ENCODE data around the gene AQP4. TPM values are rescaled to one million over a fixed set of nuclear protein-coding genes. Genes with fewer than 3 reads are reported as not detected.

Gene AQP4
- total and polyA plus RNA-seq, 10 of the 15 experiments (the other 5 are each of a cell fraction or from before 2014, with no cell fraction given), result 0.10 to 0.18 TPM; not detected in 8

DNA sequence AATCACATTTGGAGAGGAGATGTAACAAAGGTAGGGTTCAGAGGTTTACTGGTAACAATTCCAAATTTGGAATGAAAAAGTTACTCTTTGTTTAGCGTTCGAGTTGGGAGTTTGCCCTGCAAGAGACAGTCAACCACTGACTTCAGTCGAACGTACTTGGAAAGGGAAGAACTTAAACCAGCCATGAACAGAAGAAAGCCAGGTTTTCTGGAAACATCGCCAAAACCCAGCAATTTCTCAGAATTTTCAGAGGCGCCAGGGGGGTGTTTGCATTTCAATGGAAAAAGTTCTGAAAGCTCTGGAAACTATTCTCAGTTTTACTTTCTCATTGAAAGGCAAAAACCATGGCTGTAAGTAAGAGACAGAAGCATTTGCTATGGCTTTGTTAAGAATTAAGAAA is 28.5 kb upstream of the AQP4 start (continued):
- TF ChIP-seq SUZ12 (IDR thresholded peaks at IDR 0.05; ENCODE audit: unreplicated experiment) (no peak), MTA2 (IDR thresholded peaks at IDR 0.05; ENCODE audit: low read depth) (no peak)

DNA sequence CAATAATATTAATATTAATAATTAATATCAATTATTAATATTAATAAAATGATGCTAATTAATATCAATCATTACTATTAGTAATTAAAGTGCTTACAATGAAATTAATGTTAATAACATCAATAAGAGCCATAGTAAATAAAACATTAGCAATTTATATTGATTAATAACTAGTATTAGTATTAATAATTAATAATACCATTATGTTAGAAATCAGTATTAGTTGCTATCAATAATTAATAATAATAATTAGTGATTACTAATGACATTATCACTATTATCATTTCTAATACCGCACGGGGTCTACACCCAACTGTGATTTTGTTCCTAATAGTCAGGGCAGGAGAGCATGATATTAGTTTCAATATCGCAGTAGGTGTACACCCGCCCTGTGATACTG is 22.8 kb upstream of the AQP4 start:
- Histone ChIP-seq H3K4me2 (ENCODE audit: control insufficient read depth, insufficient read depth) (no peak overlapping the region), H3K4me3 (no peak overlapping the region), H3K9ac (ENCODE audit: control insufficient read depth, insufficient read depth, low read length) (no peak overlapping the region), H3K4me1 (ENCODE audit: control insufficient read depth, insufficient read depth, low read length) (no peaks in the 10 kb centered on the region), H3K79me2 (ENCODE audit: control insufficient read depth, insufficient read depth, low read length) (no peaks in the 10 kb centered on the region), H3K9me3 (replicated peaks; ENCODE audit: control insufficient read depth, insufficient read depth, low read length) (no peaks in the 10 kb centered on the region), H3K27me3 (replicated peaks in 1 of 2; ENCODE audit: control insufficient read depth in 2 of 2, insufficient read depth in 2 of 2, low read length in 1 of 2) (no peaks in the 10 kb centered on the region), H4K20me1 (ENCODE audit: control insufficient read depth, insufficient read depth) (no peaks in the 10 kb centered on the region), H3K36me3 (ENCODE audit: control insufficient read depth in 2 of 2, insufficient read depth in 2 of 2, low read length in 1 of 2) (no peaks in the 10 kb centered on the region), H3K27ac (ENCODE audit: control insufficient read depth, insufficient read depth) (no peak overlapping the region), H2AFZ (ENCODE audit: control insufficient read depth, low read depth, low read length) (no peak overlapping the region)
- ChIA-PET POLR2A (no interaction called here), CTCF (no interaction called here), RAD21 (ENCODE audit: unreplicated experiment) (no interaction called here), SMC1A (ENCODE audit: uncharacterized antibody, unreplicated experiment) (no interaction called here)
- ATAC-seq (no peak), DNase-seq (ENCODE audit: low read depth, low spot score) (no peak), FAIRE-seq (no peak)
- in situ Hi-C loops (cut with MboI), result no loop called here
- no TSS peak for BruUV-seq (replicated peaks)
- WGBS (ENCODE audit: insufficient coverage, insufficient replicate concordance, low lambda C conversion rate, missing lambda C conversion rate), result 81% methylated on average over 4 of the region's 4 CpGs
- intact Hi-C loops (cut with micrococcal nuclease; ENCODE audit: unreplicated experiment), result no loop called here
- TF ChIP-seq RAD21 (IDR thresholded peaks at IDR 0.05; ENCODE audit: insufficient read depth, low read depth, low read length) (no peak), ETV6 (conservative IDR thresholded peaks at IDR 0.05 in 1 of 2, IDR thresholded peaks at IDR 0.05 in 1 of 2; ENCODE audit: borderline replicate concordance in 1 of 2, low read depth in 1 of 2) (no peak), BCL11A (IDR thresholded peaks at IDR 0.05; ENCODE audit: low read depth, low read length) (no peak), TCF7 (IDR thresholded peaks at IDR 0.05; ENCODE audit: borderline replicate concordance) (no peak), WRNIP1 (IDR thresholded peaks at IDR 0.05; ENCODE audit: borderline replicate concordance, low read depth, low read length) (no peak), EZH2 (IDR thresholded peaks at IDR 0.05; ENCODE audit: borderline replicate concordance, control insufficient read depth, low read depth, low read length) (no peak)
- TF ChIP-seq, protein P1, sequence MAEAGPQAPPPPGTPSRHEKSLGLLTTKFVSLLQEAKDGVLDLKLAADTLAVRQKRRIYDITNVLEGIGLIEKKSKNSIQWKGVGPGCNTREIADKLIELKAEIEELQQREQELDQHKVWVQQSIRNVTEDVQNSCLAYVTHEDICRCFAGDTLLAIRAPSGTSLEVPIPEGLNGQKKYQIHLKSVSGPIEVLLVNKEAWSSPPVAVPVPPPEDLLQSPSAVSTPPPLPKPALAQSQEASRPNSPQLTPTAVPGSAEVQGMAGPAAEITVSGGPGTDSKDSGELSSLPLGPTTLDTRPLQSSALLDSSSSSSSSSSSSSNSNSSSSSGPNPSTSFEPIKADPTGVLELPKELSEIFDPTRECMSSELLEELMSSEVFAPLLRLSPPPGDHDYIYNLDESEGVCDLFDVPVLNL (IDR thresholded peaks at IDR 0.05; ENCODE audit: low read depth, low read length), result no peak
- TF ChIP-seq, protein P2, sequence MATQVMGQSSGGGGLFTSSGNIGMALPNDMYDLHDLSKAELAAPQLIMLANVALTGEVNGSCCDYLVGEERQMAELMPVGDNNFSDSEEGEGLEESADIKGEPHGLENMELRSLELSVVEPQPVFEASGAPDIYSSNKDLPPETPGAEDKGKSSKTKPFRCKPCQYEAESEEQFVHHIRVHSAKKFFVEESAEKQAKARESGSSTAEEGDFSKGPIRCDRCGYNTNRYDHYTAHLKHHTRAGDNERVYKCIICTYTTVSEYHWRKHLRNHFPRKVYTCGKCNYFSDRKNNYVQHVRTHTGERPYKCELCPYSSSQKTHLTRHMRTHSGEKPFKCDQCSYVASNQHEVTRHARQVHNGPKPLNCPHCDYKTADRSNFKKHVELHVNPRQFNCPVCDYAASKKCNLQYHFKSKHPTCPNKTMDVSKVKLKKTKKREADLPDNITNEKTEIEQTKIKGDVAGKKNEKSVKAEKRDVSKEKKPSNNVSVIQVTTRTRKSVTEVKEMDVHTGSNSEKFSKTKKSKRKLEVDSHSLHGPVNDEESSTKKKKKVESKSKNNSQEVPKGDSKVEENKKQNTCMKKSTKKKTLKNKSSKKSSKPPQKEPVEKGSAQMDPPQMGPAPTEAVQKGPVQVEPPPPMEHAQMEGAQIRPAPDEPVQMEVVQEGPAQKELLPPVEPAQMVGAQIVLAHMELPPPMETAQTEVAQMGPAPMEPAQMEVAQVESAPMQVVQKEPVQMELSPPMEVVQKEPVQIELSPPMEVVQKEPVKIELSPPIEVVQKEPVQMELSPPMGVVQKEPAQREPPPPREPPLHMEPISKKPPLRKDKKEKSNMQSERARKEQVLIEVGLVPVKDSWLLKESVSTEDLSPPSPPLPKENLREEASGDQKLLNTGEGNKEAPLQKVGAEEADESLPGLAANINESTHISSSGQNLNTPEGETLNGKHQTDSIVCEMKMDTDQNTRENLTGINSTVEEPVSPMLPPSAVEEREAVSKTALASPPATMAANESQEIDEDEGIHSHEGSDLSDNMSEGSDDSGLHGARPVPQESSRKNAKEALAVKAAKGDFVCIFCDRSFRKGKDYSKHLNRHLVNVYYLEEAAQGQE (IDR thresholded peaks at IDR 0.05; ENCODE audit: low read depth, low read length), result no peak
- TF ChIP-seq, protein P3, sequence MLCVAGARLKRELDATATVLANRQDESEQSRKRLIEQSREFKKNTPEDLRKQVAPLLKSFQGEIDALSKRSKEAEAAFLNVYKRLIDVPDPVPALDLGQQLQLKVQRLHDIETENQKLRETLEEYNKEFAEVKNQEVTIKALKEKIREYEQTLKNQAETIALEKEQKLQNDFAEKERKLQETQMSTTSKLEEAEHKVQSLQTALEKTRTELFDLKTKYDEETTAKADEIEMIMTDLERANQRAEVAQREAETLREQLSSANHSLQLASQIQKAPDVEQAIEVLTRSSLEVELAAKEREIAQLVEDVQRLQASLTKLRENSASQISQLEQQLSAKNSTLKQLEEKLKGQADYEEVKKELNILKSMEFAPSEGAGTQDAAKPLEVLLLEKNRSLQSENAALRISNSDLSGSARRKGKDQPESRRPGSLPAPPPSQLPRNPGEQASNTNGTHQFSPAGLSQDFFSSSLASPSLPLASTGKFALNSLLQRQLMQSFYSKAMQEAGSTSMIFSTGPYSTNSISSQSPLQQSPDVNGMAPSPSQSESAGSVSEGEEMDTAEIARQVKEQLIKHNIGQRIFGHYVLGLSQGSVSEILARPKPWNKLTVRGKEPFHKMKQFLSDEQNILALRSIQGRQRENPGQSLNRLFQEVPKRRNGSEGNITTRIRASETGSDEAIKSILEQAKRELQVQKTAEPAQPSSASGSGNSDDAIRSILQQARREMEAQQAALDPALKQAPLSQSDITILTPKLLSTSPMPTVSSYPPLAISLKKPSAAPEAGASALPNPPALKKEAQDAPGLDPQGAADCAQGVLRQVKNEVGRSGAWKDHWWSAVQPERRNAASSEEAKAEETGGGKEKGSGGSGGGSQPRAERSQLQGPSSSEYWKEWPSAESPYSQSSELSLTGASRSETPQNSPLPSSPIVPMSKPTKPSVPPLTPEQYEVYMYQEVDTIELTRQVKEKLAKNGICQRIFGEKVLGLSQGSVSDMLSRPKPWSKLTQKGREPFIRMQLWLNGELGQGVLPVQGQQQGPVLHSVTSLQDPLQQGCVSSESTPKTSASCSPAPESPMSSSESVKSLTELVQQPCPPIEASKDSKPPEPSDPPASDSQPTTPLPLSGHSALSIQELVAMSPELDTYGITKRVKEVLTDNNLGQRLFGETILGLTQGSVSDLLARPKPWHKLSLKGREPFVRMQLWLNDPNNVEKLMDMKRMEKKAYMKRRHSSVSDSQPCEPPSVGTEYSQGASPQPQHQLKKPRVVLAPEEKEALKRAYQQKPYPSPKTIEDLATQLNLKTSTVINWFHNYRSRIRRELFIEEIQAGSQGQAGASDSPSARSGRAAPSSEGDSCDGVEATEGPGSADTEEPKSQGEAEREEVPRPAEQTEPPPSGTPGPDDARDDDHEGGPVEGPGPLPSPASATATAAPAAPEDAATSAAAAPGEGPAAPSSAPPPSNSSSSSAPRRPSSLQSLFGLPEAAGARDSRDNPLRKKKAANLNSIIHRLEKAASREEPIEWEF (IDR thresholded peaks at IDR 0.05; ENCODE audit: insufficient replicate concordance, low read depth, low read length), result no peak

Measured in GM12878 (cell line).